ENCODE results near the gene NEMP1. TPM values are rescaled to one million over a fixed set of nuclear protein-coding genes. Genes with fewer than 3 reads are reported as not detected.

Gene NEMP1
- polyA plus RNA-seq, 1 donor (not counting 4 experiments of a cell fraction or from before 2014, with no cell fraction given) = 18.6 TPM

GRCh38 chr12:57006809-57007475 lies 71.6 kb downstream of the NEMP1 start:
- dilution Hi-C loops (cut with MboI; ENCODE audit: extremely low pct_ligation_motif_present, low sequenced_read_pairs) = loop anchor here (10.0 kb wide), 1 partner anchor 252 kb away; the partner anchor contains the start of gene PRIM1
- FAIRE-seq = no peak

GRCh38 chr12:57005980-57006808 lies 72.4 kb downstream of the NEMP1 start, which contains the start of gene ZBTB39:
ZBTB39 (minus strand) TSS chr12:57006546; CDS start chr12:57004917, 1,629 bp downstream.
- Histone ChIP-seq H3K27me3 (ENCODE audit: control insufficient read depth, extremely low read depth, insufficient read depth, low read length) (no peaks in the 10 kb centered on the region), H3K79me2 (ENCODE audit: control insufficient read depth, insufficient read depth, low read length) (peaks cover 23% of the 10 kb centered on the region), H3K4me1 (ENCODE audit: control insufficient read depth, extremely low read depth, insufficient read depth, low read length) (peaks cover 6% of the 10 kb centered on the region), H3K9ac (ENCODE audit: control insufficient read depth, extremely low read depth, insufficient read depth, low read length) (peak within 1 kb of the TSS; percentile 76), H3K27ac (ENCODE audit: control insufficient read depth, insufficient read depth, low read length) (peak within 1 kb of the TSS; percentile 38), H3K4me2 (ENCODE audit: control insufficient read depth, extremely low read depth, insufficient read depth, low read depth, low read length) (peak within 1 kb of the TSS; percentile 86), H3K4me3 (ENCODE audit: control insufficient read depth in 2 of 3, extremely low read depth in 1 of 3, insufficient read depth in 2 of 3, low read depth in 1 of 3, low read length in 3 of 3) (peak within 1 kb of the TSS; percentile 79 to 85 (median 81)), H3K36me3 (ENCODE audit: control insufficient read depth in 2 of 2, extremely low read depth in 1 of 2, insufficient read depth in 2 of 2, low read length in 2 of 2) (peaks cover 14 to 23% of the 10 kb centered on the region in 2 experiments), H2AFZ (ENCODE audit: control insufficient read depth, low read length) (peak within 1 kb of the TSS; percentile 57), H4K20me1 (ENCODE audit: control insufficient read depth, extremely low read depth, insufficient read depth, low read length) (no peaks in the 10 kb centered on the region), H3K9me3 (ENCODE audit: control insufficient read depth, low read depth, low read length) (no peaks in the 10 kb centered on the region), H3K9me1 (ENCODE audit: control insufficient read depth, extremely low read depth, insufficient read depth, low read length) (no peaks in the 10 kb centered on the region)
- dilution Hi-C loops (cut with MboI; ENCODE audit: extremely low pct_ligation_motif_present, low sequenced_read_pairs) = loop anchor here (10.0 kb wide), 1 partner anchor 251 kb away; the partner anchor contains the start of gene PRIM1
- DNase-seq (ENCODE audit: low read depth, low spot score) (no peak), FAIRE-seq (no peak)
- no peak for TF ChIP-seq EZH2 (IDR thresholded peaks at IDR 0.05; ENCODE audit: low read length)
- peak in 2 of 3 experiments; percentile 46 to 70 for TF ChIP-seq CTCF (optimal IDR thresholded peaks at IDR 0.05 in 1 of 3, IDR thresholded peaks at IDR 0.05 in 1 of 3, conservative IDR thresholded peaks at IDR 0.05 in 1 of 3; ENCODE audit: extremely low read depth in 1 of 3, insufficient read depth in 2 of 3, low read length in 3 of 3)

More at GRCh38 chr12:57006809-57007475, 71.6 kb downstream of the NEMP1 start:
- H3K27me3 ChIP-seq (ENCODE audit: control insufficient read depth, extremely low read depth, insufficient read depth, low read length) = no peaks in the 10 kb centered on the region
- H4K20me1 ChIP-seq (ENCODE audit: control insufficient read depth, extremely low read depth, insufficient read depth, low read length) = no peaks in the 10 kb centered on the region
- no peak for TF ChIP-seq CTCF (optimal IDR thresholded peaks at IDR 0.05 in 1 of 3, IDR thresholded peaks at IDR 0.05 in 1 of 3, conservative IDR thresholded peaks at IDR 0.05 in 1 of 3; ENCODE audit: extremely low read depth in 1 of 3, insufficient read depth in 2 of 3, low read length in 3 of 3)
- no peak for TF ChIP-seq EZH2 (IDR thresholded peaks at IDR 0.05; ENCODE audit: low read length)
- H3K9me3 ChIP-seq (ENCODE audit: control insufficient read depth, low read depth, low read length) = no peaks in the 10 kb centered on the region
- H3K4me3 ChIP-seq (ENCODE audit: control insufficient read depth in 2 of 3, extremely low read depth in 1 of 3, insufficient read depth in 2 of 3, low read depth in 1 of 3, low read length in 3 of 3) = peak overlapping the region in 2 of 3 experiments; percentile 31 to 38
- DNase-seq (ENCODE audit: low read depth, low spot score) = no peak
- H3K9me1 ChIP-seq (ENCODE audit: control insufficient read depth, extremely low read depth, insufficient read depth, low read length) = no peaks in the 10 kb centered on the region
- H3K9ac ChIP-seq (ENCODE audit: control insufficient read depth, extremely low read depth, insufficient read depth, low read length) = no peak overlapping the region
- no peak overlapping the region for H3K27ac ChIP-seq (ENCODE audit: control insufficient read depth, insufficient read depth, low read length)
- peak overlapping the region; percentile 67 for H3K4me2 ChIP-seq (ENCODE audit: control insufficient read depth, extremely low read depth, insufficient read depth, low read depth, low read length)
- peaks cover 14 to 23% of the 10 kb centered on the region in 2 experiments for H3K36me3 ChIP-seq (ENCODE audit: control insufficient read depth in 2 of 2, extremely low read depth in 1 of 2, insufficient read depth in 2 of 2, low read length in 2 of 2)
- peaks cover 6% of the 10 kb centered on the region for H3K4me1 ChIP-seq (ENCODE audit: control insufficient read depth, extremely low read depth, insufficient read depth, low read length)
- peak overlapping the region; percentile 57 for H2AFZ ChIP-seq (ENCODE audit: control insufficient read depth, low read length)
- peaks cover 21% of the 10 kb centered on the region for H3K79me2 ChIP-seq (ENCODE audit: control insufficient read depth, insufficient read depth, low read length)

Other genes with a start within 250 kb of the NEMP1 start
- gene SDR9C7, start 144.4 kb downstream of the NEMP1 start, polyA plus RNA-seq = 1.3 to 2.4 TPM (median 1.3 TPM) in 3 replicates
- 0.10 to 0.30 TPM (median 0.21 TPM) in 3 replicates for gene RDH16, start 121.2 kb downstream of the NEMP1 start, polyA plus RNA-seq
- 3.4 to 5.4 TPM (median 4.1 TPM) in 3 replicates for gene ZBTB39, start 72.2 kb downstream of the NEMP1 start, polyA plus RNA-seq
- gene TAC3, start 62.3 kb downstream of the NEMP1 start, polyA plus RNA-seq = not detected in 3 replicates
- gene MYO1A, start 28.7 kb downstream of the NEMP1 start, polyA plus RNA-seq = 0.01 TPM in 1 of 3 replicates, not detected in the others
- gene NAB2, start 10.3 kb upstream of the NEMP1 start, polyA plus RNA-seq = 11.4 to 32.2 TPM (median 22.0 TPM) in 3 replicates
- gene STAT6, start 32.6 kb upstream of the NEMP1 start, polyA plus RNA-seq = 113 to 141 TPM (median 116 TPM) in 3 replicates
- gene LRP1, start 49.7 kb upstream of the NEMP1 start, polyA plus RNA-seq = 4.9 to 11.3 TPM (median 9.6 TPM) in 3 replicates
- gene LRP1-AS, start 68.8 kb upstream of the NEMP1 start, polyA plus RNA-seq = not detected in 3 replicates
- gene NXPH4, start 138.0 kb upstream of the NEMP1 start, polyA plus RNA-seq = 0.97 to 1.4 TPM (median 1.2 TPM) in 3 replicates
- 84.0 to 180 TPM (median 128 TPM) in 3 replicates for gene SHMT2, start 150.9 kb upstream of the NEMP1 start, polyA plus RNA-seq
- 0.27 to 0.94 TPM (median 0.62 TPM) in 3 replicates for gene STAC3, start 172.4 kb upstream of the NEMP1 start, polyA plus RNA-seq